ENCODE results near the gene IL18BP. TPM values are rescaled to one million over a fixed set of nuclear protein-coding genes. Genes with fewer than 3 reads are reported as not detected.

Gene IL18BP
- total RNA-seq, 1 experiment from 2014 or later: 10.6 TPM

- Histone ChIP-seq H3K27ac (ENCODE audit: low read depth, low read length, poor library complexity, severe bottlenecking) (no peak overlapping the region), H3K4me1 (ENCODE audit: insufficient read depth, low read length, poor library complexity, severe bottlenecking) (no peaks in the 10 kb centered on the region), H3K4me3 (ENCODE audit: low read depth, low read length, poor library complexity, severe bottlenecking) (no peak overlapping the region), H3K9me3 (ENCODE audit: low read depth, low read length, poor library complexity, severe bottlenecking) (no peaks in the 10 kb centered on the region), H3K36me3 (ENCODE audit: insufficient read depth, low read length, poor library complexity, severe bottlenecking) (peaks cover 8% of the 10 kb centered on the region), H3K27me3 (replicated peaks; ENCODE audit: insufficient read depth, low read depth, low read length, poor library complexity) (no peaks in the 10 kb centered on the region)
- ChIA-PET CTCF (no interaction called here), POLR2A (ENCODE audit: low non-redundant PET) (no interaction called here)
- TF ChIP-seq EZH2 (IDR thresholded peaks at IDR 0.05; ENCODE audit: borderline replicate concordance, low read depth, low read length, poor library complexity, severe bottlenecking) (no peak), CTCF (conservative IDR thresholded peaks at IDR 0.05; ENCODE audit: low read depth, low read length) (no peak)
- BruUV-seq (replicated peaks): no TSS peak
- DNase-seq (ENCODE audit: low spot score): no peak
- intact Hi-C loops (cut with micrococcal nuclease; ENCODE audit: unreplicated experiment): no loop called here
Observed at GRCh38 chr11:71992136-71992730, 6.5 kb upstream of the IL18BP start.

GRCh38 chr11:71994786-71995185 lies 3.9 kb upstream of the IL18BP start:
- no TSS peak for BruUV-seq (replicated peaks)
- CTCF ChIA-PET: no interaction called here
- POLR2A ChIA-PET (ENCODE audit: low non-redundant PET): no interaction called here

GRCh38 chr11:71995726-71996291 lies 2.9 kb upstream of the IL18BP start:
- ChIA-PET CTCF (interaction anchor here (0.6 kb wide), 1 partner anchor 146 kb away, joined by 4 read pairs; no protein-coding TSS in a partner anchor), POLR2A (ENCODE audit: low non-redundant PET) (no interaction called here)
- Histone ChIP-seq H3K9me3 (ENCODE audit: low read depth, low read length, poor library complexity, severe bottlenecking) (no peaks in the 10 kb centered on the region), H3K27me3 (replicated peaks; ENCODE audit: insufficient read depth, low read depth, low read length, poor library complexity) (no peaks in the 10 kb centered on the region), H3K27ac (ENCODE audit: low read depth, low read length, poor library complexity, severe bottlenecking) (no peak overlapping the region), H3K36me3 (ENCODE audit: insufficient read depth, low read length, poor library complexity, severe bottlenecking) (peaks cover 5% of the 10 kb centered on the region), H3K4me3 (ENCODE audit: low read depth, low read length, poor library complexity, severe bottlenecking) (no peak overlapping the region), H3K4me1 (ENCODE audit: insufficient read depth, low read length, poor library complexity, severe bottlenecking) (no peaks in the 10 kb centered on the region)
- BruUV-seq (replicated peaks): no TSS peak
- intact Hi-C loops (cut with micrococcal nuclease; ENCODE audit: unreplicated experiment): no loop called here
- no peak for TF ChIP-seq EZH2 (IDR thresholded peaks at IDR 0.05; ENCODE audit: borderline replicate concordance, low read depth, low read length, poor library complexity, severe bottlenecking)
- TF ChIP-seq CTCF (conservative IDR thresholded peaks at IDR 0.05; ENCODE audit: low read depth, low read length): no peak
- DNase-seq (ENCODE audit: low spot score): no peak

More at GRCh38 chr11:71994786-71995185, 3.9 kb upstream of the IL18BP start:
- H3K27me3 ChIP-seq (replicated peaks; ENCODE audit: insufficient read depth, low read depth, low read length, poor library complexity): no peaks in the 10 kb centered on the region
- intact Hi-C loops (cut with micrococcal nuclease; ENCODE audit: unreplicated experiment): no loop called here
- H3K9me3 ChIP-seq (ENCODE audit: low read depth, low read length, poor library complexity, severe bottlenecking): no peaks in the 10 kb centered on the region
- no peak overlapping the region for H3K27ac ChIP-seq (ENCODE audit: low read depth, low read length, poor library complexity, severe bottlenecking)
- H3K4me1 ChIP-seq (ENCODE audit: insufficient read depth, low read length, poor library complexity, severe bottlenecking): no peaks in the 10 kb centered on the region
- DNase-seq (ENCODE audit: low spot score): no peak
- no peak overlapping the region for H3K4me3 ChIP-seq (ENCODE audit: low read depth, low read length, poor library complexity, severe bottlenecking)
- TF ChIP-seq CTCF (conservative IDR thresholded peaks at IDR 0.05; ENCODE audit: low read depth, low read length) (no peak), EZH2 (IDR thresholded peaks at IDR 0.05; ENCODE audit: borderline replicate concordance, low read depth, low read length, poor library complexity, severe bottlenecking) (no peak)
- H3K36me3 ChIP-seq (ENCODE audit: insufficient read depth, low read length, poor library complexity, severe bottlenecking): peaks cover 8% of the 10 kb centered on the region

Data from A673 (cell line).